ENCODE data around the gene CCDC33.

The CCDC33 gene

DNA sequence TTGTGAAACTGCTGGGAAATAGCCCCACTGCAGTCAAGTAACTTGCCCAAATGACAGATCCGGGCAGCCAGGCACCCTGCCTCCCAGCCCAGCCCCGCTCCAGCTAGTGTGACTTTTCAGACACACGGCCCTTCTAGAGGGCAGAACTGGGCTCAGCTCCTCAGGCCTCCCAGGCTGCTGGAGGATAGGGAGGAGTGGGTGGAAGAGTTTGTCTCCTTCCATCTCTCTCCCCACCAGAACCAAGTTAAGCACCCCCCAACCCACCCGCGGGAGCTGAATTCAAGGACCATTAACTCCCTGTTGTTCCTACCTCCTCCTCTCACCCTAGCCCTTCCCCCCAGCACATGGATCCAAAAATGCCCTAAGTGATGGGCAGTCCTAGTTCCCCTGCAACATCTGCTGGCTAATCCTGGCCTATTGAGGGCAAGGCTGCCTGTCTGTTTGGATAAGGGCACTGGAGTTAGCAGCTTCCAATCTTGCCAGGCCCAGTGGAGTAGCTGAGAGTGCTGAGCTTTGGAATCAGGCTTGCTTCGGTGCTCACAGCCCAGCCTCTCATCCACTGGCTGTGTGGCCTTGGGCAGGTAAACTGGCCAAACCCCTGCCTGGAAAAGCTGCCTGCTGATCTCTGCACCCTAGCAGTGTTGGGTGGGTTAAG lies 3.1 kb downstream of the CCDC33 start:
- Mint-ChIP-seq H3K4me1 (no peaks in the 10 kb centered on the region), H3K36me3 (no peaks in the 10 kb centered on the region), H3K9me3 (no peaks in the 10 kb centered on the region), H3K27me3 (peaks cover 10% of the 10 kb centered on the region), H3K27ac (no peak overlapping the region), H3K4me3 (no peak overlapping the region)

DNA sequence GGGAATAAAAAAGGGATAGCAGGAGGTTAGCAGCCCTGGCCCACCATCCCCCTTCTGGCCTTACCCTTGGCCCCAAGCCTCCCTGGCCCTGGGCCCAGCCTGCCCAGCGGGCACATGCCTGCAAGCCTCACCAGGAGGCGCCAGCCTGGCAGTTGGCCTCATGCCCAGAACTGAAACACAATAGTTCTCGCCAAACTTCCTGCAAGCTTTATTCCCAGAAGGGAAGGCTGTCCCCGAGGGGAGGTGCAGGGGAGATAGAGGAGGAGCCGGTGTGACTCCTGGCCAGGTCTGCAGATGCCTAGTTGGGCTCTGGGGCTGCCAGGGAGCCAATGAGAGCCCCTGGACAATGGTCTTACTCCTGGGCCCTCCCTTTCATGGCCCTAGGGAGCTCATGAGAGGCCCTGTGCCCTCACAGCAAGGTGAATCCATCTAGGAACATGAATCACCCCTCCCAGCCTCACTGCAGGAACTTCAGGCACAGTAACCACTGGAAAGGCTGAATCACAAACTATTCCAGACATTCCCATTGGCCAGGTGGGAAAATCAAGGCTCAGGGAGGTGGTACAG lies 4.0 kb downstream of the CCDC33 start:
- no peaks in the 10 kb centered on the region for H3K36me3 Mint-ChIP-seq
- H3K27ac Mint-ChIP-seq: no peak overlapping the region
- H3K4me1 Mint-ChIP-seq: peaks cover 6% of the 10 kb centered on the region
- H3K27me3 Mint-ChIP-seq: peaks cover 16% of the 10 kb centered on the region
- H3K9me3 Mint-ChIP-seq: no peaks in the 10 kb centered on the region
- no peak overlapping the region for H3K4me3 Mint-ChIP-seq

DNA sequence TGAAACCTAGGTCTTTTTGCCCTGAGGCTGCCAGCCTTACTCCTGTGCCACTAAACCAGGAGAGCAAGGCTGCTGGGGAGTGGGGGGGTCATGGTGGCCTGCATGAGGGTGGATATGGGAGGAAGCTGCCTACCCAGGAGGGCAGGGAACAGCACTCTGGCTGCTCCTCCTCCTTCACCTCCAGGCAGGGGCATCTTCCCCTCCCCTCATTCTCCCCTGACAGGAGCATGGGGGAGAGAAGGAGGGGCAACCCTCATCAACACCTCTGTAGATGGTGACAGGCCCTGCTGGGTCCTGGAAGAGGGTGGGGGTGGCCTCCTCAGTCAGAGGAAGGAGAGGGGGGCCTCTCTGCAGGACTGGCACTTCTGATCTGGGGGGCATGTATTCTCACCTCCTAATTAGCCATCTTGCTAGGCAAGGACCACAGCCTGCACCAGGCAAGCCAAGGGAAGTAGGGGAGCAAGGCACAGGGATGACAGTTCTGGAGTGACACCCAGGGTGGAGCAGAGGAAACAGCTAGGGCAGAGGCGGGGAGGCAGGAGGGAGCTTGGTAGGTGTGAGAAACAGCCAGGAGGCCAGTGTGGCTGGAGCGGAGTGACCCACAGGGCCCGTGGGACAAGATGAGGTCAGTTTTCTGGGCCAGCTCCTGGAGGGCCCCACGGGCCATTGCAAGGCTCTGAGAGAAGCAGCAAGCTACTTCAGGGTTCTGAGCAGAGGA lies 4.9 kb downstream of the CCDC33 start:
- peak overlapping the region; percentile 3 for H3K27ac Mint-ChIP-seq

DNA sequence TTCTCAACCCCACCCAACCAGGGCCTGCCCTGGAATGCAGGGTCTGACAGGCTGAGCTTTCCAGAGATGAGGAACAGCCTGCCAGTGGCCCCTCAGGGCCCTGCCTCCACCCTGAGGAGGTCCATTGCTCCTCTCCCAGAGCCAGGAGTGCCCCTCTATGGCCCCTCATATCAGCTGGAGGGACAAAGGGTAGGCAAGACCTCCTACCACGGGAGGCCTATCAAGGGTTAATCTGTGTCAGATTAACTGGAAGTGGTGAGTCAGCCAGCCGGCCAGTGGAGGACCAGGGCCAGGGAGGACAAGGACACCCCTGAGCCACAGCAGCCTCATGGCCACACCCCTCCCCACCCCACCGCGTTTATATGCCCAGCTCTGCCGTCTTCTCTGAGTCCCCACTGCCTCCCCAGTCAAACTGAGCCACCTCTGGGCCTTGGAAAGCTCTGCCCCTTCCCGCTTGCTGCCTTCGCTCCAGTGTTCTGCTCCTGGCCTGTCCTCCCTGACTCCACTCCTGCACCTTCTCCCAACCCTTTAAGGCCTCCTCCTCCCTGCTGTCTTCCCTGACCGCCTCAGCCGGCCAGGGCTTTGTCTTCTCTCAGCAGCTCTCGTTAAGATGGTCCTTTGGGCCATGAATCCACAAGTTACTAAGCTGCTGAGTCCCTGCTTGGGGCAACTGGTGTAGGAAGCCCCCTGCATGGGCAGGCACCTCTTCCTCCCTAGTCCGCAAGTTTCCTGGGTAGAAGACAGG lies 6.5 kb downstream of the CCDC33 start:
- H3K4me3 Mint-ChIP-seq: no peak overlapping the region
- H3K4me1 Mint-ChIP-seq: peaks cover 8% of the 10 kb centered on the region
- H3K27me3 Mint-ChIP-seq: peaks cover 19% of the 10 kb centered on the region
- H3K27ac Mint-ChIP-seq: no peak overlapping the region
- no peaks in the 10 kb centered on the region for H3K36me3 Mint-ChIP-seq
- H3K9me3 Mint-ChIP-seq: no peaks in the 10 kb centered on the region

More for the DNA sequence above, 4.9 kb downstream of the CCDC33 start:
- Mint-ChIP-seq H3K4me1 (peaks cover 8% of the 10 kb centered on the region), H3K4me3 (no peak overlapping the region), H3K27me3 (peaks cover 19% of the 10 kb centered on the region), H3K9me3 (no peaks in the 10 kb centered on the region), H3K36me3 (no peaks in the 10 kb centered on the region)

DNA sequence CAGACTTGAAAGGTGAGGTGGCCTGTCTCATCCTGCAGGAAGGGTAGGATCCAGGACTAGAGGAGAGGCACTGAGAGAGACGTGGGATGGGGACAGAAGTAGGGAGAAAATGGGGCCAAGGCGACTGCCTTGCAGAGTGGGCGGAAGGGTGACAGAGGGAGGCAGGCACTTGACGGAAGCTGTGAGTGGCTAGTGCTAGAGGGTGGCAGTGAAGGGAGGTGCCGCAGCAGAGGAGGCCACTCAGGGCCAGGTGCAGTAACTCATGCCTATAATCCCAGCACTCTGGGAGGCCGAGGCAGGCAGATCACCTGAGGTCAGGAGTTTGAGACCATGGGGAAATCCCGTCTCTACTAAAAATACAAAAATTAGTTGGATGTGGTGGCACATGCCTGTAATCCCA lies 7.3 kb downstream of the CCDC33 start:
- Mint-ChIP-seq H3K27ac (no peak overlapping the region), H3K4me1 (peaks cover 8% of the 10 kb centered on the region), H3K9me3 (no peaks in the 10 kb centered on the region), H3K36me3 (no peaks in the 10 kb centered on the region), H3K4me3 (no peak overlapping the region), H3K27me3 (peaks cover 19% of the 10 kb centered on the region)

DNA sequence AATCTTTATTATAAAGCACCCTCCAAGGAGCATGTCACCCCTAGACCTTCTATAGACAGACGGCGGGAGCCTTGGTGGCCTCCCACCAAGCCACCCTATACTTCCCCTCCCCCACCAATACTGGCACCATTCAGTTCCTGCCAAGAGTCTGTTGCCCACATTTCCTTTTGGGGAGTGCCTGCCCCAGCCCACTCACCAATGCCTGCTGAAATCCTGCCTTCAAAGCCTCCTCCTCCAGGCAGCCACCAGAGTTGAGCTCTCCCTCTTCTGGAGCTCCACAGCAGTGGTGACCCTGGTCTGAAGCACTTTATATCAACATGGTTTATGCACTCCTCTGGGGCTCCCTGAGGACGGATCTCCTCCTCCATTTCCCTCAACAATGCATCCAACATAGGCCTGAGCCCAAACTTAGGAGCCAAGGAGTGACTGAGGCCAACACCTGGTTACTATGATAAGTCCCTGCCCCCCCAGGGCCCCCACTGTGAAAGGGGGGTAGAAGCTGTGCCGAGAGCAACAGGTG lies 8.8 kb downstream of the CCDC33 start:
- Mint-ChIP-seq H3K9me3 (no peaks in the 10 kb centered on the region), H3K4me3 (peak overlapping the region; percentile 11), H3K27ac (no peak overlapping the region), H3K36me3 (no peaks in the 10 kb centered on the region), H3K4me1 (peaks cover 8% of the 10 kb centered on the region), H3K27me3 (peaks cover 19% of the 10 kb centered on the region)

DNA sequence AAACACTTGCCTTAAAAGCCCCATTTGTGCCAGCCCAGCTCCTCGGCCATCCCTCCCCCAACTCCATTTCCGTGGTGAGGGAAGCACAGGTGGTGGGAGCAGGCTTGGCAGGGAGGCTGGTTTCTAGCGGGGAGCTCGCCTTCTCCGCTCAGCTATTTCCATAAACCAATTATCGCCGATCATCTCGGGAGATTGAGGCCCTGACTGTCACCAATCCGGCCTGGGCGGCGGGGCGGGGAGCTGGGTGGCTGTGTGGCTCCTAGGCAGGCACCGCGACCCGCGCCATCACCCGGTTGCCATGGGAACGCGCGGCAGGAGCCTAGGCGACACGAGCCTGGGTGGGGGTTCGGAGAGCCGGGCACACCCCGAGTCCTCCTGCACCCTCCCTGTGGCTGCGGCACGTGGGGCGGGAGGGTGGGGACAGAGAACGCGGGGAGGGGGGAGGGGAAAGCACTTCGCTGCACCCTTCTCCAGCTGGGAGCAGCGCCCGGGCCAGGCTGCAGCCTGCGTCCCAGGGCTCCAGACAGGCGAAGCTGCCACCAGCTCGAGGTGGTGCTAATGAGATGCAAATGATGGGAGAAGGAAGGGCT lies 9.3 kb downstream of the CCDC33 start:
- no peaks in the 10 kb centered on the region for H3K36me3 Mint-ChIP-seq
- H3K27me3 Mint-ChIP-seq: peaks cover 21% of the 10 kb centered on the region
- H3K27ac Mint-ChIP-seq: no peak overlapping the region
- H3K4me1 Mint-ChIP-seq: peaks cover 8% of the 10 kb centered on the region
- no peaks in the 10 kb centered on the region for H3K9me3 Mint-ChIP-seq
- H3K4me3 Mint-ChIP-seq: peak overlapping the region; percentile 11

DNA sequence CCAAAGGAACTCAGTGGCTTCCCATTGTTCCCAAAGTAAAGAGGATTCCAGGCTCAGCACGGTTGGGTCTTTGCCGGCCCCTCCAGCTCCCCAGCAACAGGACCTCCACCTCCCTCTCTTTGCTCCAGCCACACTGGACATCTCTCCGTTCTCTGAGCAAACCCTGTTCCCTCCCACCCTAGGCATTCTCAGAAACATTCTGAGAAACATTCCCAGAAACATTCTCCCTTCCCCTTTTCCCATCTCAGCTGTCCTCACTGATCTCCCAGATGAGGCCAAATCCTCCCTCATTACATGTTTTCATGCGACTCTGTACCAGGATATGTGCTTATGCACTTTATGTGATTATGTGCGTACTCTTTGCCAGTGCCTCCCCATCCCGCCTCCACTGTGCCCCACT lies 14.1 kb downstream of the CCDC33 start:
- peaks cover under 1% of the 10 kb centered on the region for H3K4me1 Mint-ChIP-seq

DNA sequence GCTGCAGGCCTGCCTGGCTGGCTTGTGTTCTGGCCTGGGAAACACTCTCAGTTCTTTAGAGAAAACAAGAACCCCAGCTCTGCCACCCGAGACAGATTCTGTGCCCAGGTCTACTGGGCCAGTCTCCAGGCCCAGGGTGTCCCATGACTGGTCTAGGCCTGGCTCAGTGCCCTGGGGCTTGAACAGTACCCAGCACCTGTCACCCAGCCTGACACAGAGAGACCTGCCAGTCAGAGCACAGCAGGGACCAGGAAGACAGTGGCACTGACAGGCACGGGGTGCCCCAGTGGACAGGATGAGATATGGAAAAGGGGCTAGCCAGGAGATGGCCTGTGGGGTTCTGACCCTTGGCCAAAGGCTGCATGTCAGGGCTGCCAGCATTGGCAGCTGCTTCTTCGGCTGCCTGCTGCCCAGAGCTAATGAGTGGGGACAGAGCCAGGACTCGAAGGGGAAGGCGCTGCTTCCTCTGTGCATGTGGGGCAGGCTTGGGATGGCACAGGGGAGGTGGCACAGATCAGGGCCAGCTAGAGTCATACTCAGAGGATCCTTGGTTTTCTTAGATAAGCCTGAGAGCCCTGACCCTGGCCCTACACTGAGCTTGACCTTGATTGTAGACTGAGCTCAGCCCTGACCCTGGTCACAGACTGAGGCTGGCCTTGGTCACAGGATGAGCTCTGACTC lies 15.1 kb downstream of the CCDC33 start:
- H3K27me3 Mint-ChIP-seq: peaks cover 3% of the 10 kb centered on the region
- H3K4me3 Mint-ChIP-seq: no peak overlapping the region
- no peak overlapping the region for H3K27ac Mint-ChIP-seq
- no peaks in the 10 kb centered on the region for H3K36me3 Mint-ChIP-seq
- no peaks in the 10 kb centered on the region for H3K9me3 Mint-ChIP-seq
- no peaks in the 10 kb centered on the region for H3K4me1 Mint-ChIP-seq

More for the DNA sequence above, 14.1 kb downstream of the CCDC33 start:
- no peaks in the 10 kb centered on the region for H3K9me3 Mint-ChIP-seq
- no peaks in the 10 kb centered on the region for H3K36me3 Mint-ChIP-seq
- H3K27ac Mint-ChIP-seq: no peak overlapping the region
- no peak overlapping the region for H3K4me3 Mint-ChIP-seq
- H3K27me3 Mint-ChIP-seq: peaks cover 4% of the 10 kb centered on the region

DNA sequence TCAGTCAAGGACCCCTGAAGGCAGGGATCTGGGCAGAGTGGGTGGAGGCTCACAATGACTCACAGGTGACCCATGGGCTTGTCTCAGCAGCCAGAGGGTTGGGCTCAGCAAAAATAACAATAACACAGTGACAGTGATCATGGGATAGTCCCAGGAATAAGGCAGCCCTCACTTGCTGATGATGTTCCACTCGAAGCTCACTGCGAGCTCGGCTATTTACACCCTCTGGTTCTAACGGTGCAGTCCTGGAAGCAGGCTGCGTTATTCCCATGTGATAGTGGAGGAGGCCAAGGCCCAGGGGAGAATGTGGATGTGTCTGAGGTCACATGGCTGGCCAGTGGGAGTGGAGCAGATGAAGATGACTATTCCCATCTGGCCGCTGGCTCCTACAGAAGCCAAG lies 16.2 kb downstream of the CCDC33 start:
- Mint-ChIP-seq H3K4me1 (no peaks in the 10 kb centered on the region), H3K9me3 (no peaks in the 10 kb centered on the region), H3K27me3 (peaks cover 3% of the 10 kb centered on the region), H3K27ac (no peak overlapping the region), H3K36me3 (no peaks in the 10 kb centered on the region), H3K4me3 (no peak overlapping the region)

DNA sequence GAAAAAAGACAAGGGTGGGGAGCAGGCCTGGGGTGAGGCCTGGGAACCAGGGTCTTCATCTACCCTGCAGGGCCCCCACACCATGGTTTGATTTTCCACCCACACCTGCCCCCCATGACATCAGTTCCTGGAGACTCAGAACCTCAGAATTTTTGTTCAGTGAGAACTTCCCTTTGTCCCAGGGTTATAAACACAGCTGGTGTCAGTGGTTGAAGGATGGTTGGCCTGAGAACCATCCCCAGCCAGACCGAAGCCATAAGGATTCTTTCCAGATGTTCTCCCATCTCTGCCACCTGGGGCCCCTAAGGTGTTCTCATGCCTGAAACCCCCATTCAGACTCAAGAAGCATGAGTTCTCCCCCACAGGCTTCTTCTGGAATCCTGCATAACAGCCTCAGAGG lies 16.6 kb downstream of the CCDC33 start:
- Mint-ChIP-seq H3K4me1 (no peaks in the 10 kb centered on the region), H3K9me3 (no peaks in the 10 kb centered on the region), H3K27ac (no peak overlapping the region), H3K4me3 (no peak overlapping the region), H3K27me3 (peaks cover 3% of the 10 kb centered on the region), H3K36me3 (no peaks in the 10 kb centered on the region)

DNA sequence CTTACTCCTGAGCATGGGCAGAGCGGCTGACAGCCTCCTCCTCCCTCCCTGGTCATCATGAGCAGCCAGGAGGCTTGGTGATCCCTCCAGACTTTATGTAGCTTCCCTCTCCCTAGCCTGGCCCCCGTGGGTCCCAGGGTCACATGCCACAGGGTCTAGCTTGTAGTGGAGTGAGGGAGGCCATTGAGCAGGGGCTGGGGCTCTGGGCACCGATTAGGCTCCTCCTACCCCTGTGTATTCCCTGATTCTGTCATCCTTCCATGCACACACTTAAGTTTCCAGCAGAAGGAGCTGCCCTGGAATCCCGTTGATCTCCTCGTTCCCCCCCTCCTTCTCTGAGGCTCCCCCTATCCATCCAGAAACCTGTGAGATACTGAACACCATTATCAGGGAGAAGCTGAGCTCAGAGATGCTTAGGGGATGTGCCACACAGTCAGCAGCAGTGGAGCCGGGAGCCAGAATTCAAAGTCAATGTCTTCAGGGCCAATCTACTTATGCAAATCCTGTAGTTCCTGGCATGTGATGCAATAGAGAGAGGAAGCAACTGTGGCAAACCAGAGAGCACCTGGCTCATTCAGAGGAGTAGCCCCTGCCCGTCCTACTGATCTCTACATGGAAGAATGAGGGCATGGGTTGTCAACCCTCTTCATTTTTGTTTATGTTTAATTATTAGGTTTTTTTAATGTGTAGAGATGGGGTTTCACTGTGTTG lies 17.2 kb downstream of the CCDC33 start:
- Mint-ChIP-seq H3K4me1 (no peaks in the 10 kb centered on the region), H3K27ac (no peak overlapping the region), H3K36me3 (no peaks in the 10 kb centered on the region), H3K27me3 (peaks cover 3% of the 10 kb centered on the region), H3K9me3 (no peaks in the 10 kb centered on the region), H3K4me3 (no peak overlapping the region)

DNA sequence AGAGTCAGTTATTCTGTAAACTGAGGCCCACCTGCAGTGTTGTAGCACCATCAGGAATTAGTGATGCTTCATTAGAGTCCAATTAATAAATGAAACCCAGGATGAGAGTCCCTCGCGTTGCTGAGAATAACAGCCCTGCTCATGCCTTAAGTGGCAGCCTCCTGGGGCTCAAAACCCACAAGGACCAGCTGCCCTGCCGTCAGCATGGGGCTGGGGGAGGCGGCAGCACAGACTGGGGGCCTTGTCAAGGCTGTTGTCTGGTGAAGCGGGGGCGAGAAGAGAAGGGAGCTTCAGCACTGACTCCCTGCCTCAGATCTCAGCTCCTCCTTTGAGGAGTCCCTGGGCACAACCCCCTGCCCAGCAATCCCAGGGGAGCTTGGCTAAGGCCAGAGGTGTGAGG lies 21.0 kb downstream of the CCDC33 start:
- Mint-ChIP-seq H3K4me3 (no peak overlapping the region), H3K36me3 (no peaks in the 10 kb centered on the region), H3K4me1 (no peaks in the 10 kb centered on the region), H3K27me3 (peaks cover 4% of the 10 kb centered on the region), H3K27ac (no peak overlapping the region), H3K9me3 (no peaks in the 10 kb centered on the region)

DNA sequence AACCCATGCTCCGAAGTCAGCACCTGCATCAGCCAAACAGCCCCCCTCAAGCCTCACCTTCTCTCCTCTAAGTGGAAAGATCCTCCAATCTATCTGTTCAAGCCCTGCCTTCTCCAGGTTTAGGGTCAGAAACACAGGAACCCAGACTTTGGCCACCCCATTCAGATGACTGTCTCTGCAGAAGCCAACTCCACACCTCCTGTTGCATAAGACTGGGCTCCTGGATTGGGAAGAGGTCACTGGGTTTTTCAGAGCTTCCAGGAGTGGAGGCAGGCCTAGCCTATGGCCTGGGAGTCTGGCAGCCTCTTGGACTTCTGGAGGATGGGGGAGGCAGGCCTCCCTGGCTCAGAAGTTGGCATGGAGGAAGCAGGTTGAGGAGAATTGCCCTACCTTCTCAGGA lies 21.5 kb downstream of the CCDC33 start:
- no peak overlapping the region for H3K4me3 Mint-ChIP-seq
- H3K36me3 Mint-ChIP-seq: no peaks in the 10 kb centered on the region
- no peaks in the 10 kb centered on the region for H3K9me3 Mint-ChIP-seq
- H3K27me3 Mint-ChIP-seq: peaks cover 4% of the 10 kb centered on the region
- no peak overlapping the region for H3K27ac Mint-ChIP-seq
- no peaks in the 10 kb centered on the region for H3K4me1 Mint-ChIP-seq
